ENCODE results near the gene PPP2R1B. TPM values are rescaled to one million over a fixed set of nuclear protein-coding genes. Genes with fewer than 3 reads are reported as not detected.
A peak's percentile ranks its signal among the peaks of the same experiment; 100 is the strongest.

Gene PPP2R1B
- total RNA-seq, 2 experiments from 2014 or later: 56.4 to 57.7 TPM

DNA sequence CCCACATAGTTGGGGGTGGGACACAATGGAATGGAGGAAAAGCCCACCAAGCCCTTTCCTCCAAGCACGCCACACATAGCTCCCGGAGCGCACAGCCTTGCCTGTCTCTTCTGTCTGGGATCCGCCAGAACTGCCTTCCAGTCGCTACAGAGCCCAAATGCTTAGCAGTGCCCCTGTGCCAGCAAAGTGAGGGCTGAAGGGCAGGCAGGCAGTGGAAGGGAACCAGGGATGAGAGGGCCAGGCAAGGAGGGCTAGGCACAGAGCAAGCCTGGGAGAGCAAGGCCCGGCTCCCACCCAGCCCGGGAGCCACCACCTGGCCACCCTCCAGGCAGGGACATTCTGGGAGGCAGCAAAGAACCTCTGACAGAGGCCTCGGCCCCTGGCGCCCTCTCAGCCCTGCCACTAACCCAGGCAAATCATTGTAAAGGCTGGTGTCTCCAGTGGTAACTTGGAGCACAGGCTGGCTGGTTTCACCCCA is 32.5 kb downstream of the PPP2R1B start:
- H3K27ac Mint-ChIP-seq: no peak overlapping the region
- no peaks in the 10 kb centered on the region for H3K27me3 Mint-ChIP-seq (ENCODE audit: low read depth)
- DNase-seq (no peak), ATAC-seq (no peak)
- POLR2A ChIA-PET: interaction anchor here (0.8 kb wide), 1 partner anchor 31 kb away, joined by 3 read pairs; no protein-coding TSS in a partner anchor
- CTCF ChIA-PET: interaction anchor here (1.0 to 1.8 kb wide), 4 partner anchors 10 to 108 kb away, joined by 3 to 4 read pairs (median 4); no protein-coding TSS in a partner anchor
- no peak overlapping the region for H3K4me3 Mint-ChIP-seq
- H3K36me3 Mint-ChIP-seq (ENCODE audit: low read depth): peaks cover 8% of the 10 kb centered on the region
- no peaks in the 10 kb centered on the region for H3K9me3 Mint-ChIP-seq (ENCODE audit: insufficient read depth)
- H3K4me1 Mint-ChIP-seq (ENCODE audit: low read depth): no peaks in the 10 kb centered on the region

DNA sequence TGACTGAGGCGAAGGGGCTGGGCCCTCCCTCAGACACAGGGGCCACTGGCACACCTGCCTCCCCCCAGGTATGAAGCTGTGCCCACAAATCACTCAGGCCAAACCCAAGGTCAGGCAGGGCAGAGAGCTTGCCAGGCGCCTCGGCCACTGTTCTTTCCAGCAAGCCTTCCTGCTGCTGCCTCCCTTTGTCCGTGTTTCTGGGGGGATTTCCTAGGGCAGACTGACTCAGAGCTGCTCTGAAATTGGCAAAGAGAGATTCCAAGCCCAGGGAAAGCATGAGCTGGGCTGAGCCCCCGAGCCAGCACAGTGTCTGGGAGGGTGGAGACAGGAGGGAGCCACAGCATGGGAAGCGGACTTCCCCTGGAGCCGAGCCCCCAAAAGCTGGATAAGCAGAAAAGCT is 33.2 kb downstream of the PPP2R1B start:
- peaks cover 7% of the 10 kb centered on the region for H3K36me3 Mint-ChIP-seq (ENCODE audit: low read depth)
- H3K4me1 Mint-ChIP-seq (ENCODE audit: low read depth): no peaks in the 10 kb centered on the region
- ATAC-seq: no peak
- ChIA-PET CTCF (interaction anchor here (1.0 to 1.8 kb wide), 3 partner anchors 9 to 109 kb away, joined by 3 to 4 read pairs (median 3); no protein-coding TSS in a partner anchor), POLR2A (interaction anchor here (0.8 kb wide), 1 partner anchor 32 kb away, joined by 3 read pairs; no protein-coding TSS in a partner anchor)
- H3K27me3 Mint-ChIP-seq (ENCODE audit: low read depth): no peaks in the 10 kb centered on the region
- no peaks in the 10 kb centered on the region for H3K9me3 Mint-ChIP-seq (ENCODE audit: insufficient read depth)
- no peak overlapping the region for H3K27ac Mint-ChIP-seq
- no peak overlapping the region for H3K4me3 Mint-ChIP-seq
- DNase-seq: no peak

DNA sequence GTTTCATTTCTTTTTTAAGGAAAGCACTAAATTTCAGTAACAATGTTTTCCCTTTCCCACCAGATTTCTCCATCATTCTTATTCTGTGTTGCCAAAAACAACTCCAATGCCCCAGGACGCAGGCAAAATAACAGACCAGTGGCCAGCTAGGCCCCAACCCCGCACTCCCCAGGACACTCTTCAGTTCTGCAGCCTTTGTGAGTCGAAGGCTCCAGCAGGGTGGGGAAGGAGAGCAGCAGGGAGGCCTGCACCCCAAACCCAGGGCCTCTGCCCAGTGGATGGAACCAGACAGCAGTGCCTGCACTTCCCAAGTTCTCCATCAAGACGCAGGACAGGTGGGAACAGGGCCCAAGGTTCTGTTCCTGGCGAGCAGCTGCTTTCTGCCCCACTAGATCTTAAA is 34.4 kb downstream of the PPP2R1B start:
- H3K27ac Mint-ChIP-seq: peak overlapping the region; percentile 27
- ChIA-PET CTCF (no interaction called here), POLR2A (no interaction called here)
- H3K27me3 Mint-ChIP-seq (ENCODE audit: low read depth): no peaks in the 10 kb centered on the region
- H3K4me3 Mint-ChIP-seq: no peak overlapping the region
- peaks cover 5% of the 10 kb centered on the region for H3K36me3 Mint-ChIP-seq (ENCODE audit: low read depth)
- H3K4me1 Mint-ChIP-seq (ENCODE audit: low read depth): no peaks in the 10 kb centered on the region
- ATAC-seq (no peak), DNase-seq (no peak)
- H3K9me3 Mint-ChIP-seq (ENCODE audit: insufficient read depth): no peaks in the 10 kb centered on the region

DNA sequence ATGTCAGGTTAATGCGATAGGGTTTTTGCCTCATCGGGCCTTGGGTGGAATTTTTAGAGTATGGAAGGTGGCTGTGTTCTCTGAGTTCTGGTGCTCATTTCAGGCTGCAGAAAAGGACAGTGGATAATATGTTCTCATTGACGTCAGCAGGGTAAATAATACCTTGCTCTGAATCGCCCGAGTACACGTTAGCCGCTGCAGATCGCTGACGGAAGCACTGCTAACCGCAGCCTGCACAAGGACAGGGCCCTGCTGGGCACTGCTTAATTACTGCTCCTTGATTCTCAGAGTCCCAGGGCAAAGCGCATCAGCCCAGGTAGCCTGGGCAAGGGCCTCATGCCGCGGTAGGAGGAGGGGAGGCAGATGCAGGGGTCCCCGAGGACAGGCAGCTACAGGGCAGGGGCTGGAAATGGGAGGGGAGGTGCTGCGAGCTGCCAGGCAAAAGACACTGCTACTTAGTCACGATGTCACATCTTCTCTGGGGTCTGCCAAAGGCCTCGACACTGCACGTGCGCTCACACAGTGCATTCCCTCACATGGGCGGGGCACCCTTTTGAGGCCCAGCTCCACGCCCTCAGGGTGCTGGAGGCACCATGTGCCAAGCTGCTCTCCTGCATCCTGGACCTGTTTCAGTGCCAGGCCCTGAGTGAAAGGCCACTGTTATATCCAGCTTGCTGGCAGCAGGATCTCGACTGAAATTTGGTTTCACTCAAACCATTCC is 35.2 kb downstream of the PPP2R1B start:
- Mint-ChIP-seq H3K27ac (no peak overlapping the region), H3K36me3 (ENCODE audit: low read depth) (peaks cover 10% of the 10 kb centered on the region), H3K9me3 (ENCODE audit: insufficient read depth) (no peaks in the 10 kb centered on the region), H3K4me3 (no peak overlapping the region), H3K4me1 (ENCODE audit: low read depth) (no peaks in the 10 kb centered on the region), H3K27me3 (ENCODE audit: low read depth) (no peaks in the 10 kb centered on the region)
- ChIA-PET POLR2A (no interaction called here), CTCF (no interaction called here)
- no peak for ATAC-seq
- DNase-seq: no peak

DNA sequence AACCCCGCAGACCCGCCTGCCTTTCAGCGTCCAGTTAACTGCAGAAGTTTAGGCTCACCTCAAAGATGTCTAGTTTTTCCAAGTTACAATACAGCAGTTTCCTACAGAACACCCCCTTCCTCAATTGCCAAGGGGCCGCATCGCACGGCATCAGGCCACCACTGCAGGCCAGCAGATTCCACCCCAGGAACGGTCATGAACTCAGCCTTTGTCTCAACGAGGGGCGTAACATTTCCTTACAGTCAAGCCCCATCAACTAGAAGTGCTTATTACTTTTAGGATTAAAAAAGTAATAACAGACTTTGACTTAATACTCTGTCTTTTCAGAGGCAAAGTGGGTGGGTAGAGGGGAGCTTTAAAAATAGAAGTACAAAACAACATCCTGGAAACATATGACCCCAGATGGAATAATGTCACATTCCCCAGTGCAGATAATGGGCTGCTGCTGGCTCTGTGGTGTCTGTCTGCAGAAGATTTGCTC is 36.3 kb downstream of the PPP2R1B start:
- Mint-ChIP-seq H3K27me3 (ENCODE audit: low read depth) (no peaks in the 10 kb centered on the region), H3K4me3 (no peak overlapping the region), H3K36me3 (ENCODE audit: low read depth) (peaks cover 12% of the 10 kb centered on the region), H3K4me1 (ENCODE audit: low read depth) (no peaks in the 10 kb centered on the region), H3K27ac (peak overlapping the region; percentile 39), H3K9me3 (ENCODE audit: insufficient read depth) (no peaks in the 10 kb centered on the region)
- DNase-seq: no peak
- ATAC-seq: no peak
- CTCF ChIA-PET: no interaction called here
- POLR2A ChIA-PET: no interaction called here

DNA sequence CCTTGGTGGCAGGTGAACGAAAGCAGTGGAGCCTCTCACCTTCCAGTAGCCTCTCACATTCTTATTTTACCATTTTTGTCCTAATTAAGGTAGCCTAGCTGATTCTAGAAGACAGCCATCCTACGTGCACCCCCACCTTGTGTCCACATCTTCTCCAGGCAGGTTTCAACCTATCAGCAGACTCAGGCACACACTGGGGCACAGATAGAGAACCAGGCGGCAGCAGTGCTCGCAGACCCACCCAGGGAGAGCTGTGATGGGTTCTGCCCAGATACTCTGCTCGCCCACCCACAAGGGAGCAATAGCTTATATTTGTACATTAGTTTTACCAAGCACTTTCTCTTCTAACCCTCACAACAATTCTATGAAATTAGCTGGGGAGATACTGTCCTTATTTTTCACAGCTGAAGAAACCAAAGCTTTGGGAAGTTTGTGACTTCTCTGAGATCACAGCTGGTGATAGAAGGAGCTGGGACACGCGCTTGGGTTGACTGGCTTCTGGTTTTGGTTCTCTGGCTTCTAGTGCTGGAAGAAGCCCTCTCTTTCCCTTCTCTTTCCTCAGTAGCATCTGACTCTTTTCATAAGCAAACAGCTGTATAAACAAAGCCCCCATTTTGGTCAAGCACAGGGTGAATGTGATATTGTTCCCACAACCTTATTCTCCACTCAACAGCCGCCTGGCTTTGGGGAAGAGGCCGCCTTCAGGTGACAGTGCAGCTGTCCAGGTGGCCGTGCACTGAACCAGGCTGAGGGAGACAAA is 36.9 kb downstream of the PPP2R1B start:
- DNase-seq (no peak), ATAC-seq (no peak)
- no peaks in the 10 kb centered on the region for H3K4me1 Mint-ChIP-seq (ENCODE audit: low read depth)
- H3K27me3 Mint-ChIP-seq (ENCODE audit: low read depth): no peaks in the 10 kb centered on the region
- peaks cover 15% of the 10 kb centered on the region for H3K36me3 Mint-ChIP-seq (ENCODE audit: low read depth)
- H3K4me3 Mint-ChIP-seq: no peak overlapping the region
- no peaks in the 10 kb centered on the region for H3K9me3 Mint-ChIP-seq (ENCODE audit: insufficient read depth)
- POLR2A ChIA-PET: interaction anchor here (0.9 kb wide), 1 partner anchor 11 kb away, joined by 3 read pairs; no protein-coding TSS in a partner anchor
- CTCF ChIA-PET: no interaction called here
- H3K27ac Mint-ChIP-seq: peak overlapping the region; percentile 39

DNA sequence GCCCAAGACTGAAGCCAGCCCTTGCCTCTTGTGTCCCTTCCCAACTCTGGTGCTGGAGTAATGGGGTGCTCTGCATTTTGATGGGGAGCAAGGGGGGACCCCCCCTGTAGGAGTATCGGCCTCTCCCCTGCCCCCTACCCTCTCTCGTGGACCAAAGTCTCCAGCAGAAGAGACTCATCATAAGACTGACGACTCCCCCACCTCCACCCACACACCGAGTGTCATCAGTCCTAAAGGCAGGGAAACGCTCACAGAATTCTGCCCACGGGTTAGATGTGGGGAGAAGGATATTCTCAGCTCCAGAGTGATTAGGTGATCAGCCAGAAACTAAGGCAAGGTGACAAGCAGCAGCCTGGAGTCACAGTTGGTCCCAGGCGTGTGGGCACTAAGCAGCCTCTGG is 38.8 kb downstream of the PPP2R1B start:
- Mint-ChIP-seq H3K27ac (no peak overlapping the region), H3K9me3 (ENCODE audit: insufficient read depth) (no peaks in the 10 kb centered on the region), H3K36me3 (ENCODE audit: low read depth) (peaks cover 28% of the 10 kb centered on the region)

DNA sequence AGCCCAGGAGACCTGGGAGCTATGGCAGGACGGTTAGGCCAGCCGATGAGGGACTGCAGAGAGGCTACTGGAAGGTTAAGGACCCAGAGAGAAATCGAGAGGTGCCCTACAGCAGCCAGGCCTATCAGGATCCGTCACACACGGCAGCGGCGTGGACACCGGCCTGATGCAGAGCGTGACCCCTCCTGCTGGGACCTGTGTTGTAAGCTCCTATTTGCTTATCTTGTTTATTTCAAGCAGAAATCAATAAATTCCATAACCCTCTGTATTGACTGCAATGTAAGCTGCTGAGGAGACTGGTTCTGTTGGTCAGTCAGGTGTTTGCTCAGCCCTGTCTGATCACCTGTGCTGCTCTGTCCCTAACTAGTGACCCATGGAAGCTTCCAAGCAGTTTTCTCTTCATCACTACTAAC is 39.9 kb downstream of the PPP2R1B start:
- Mint-ChIP-seq H3K4me1 (ENCODE audit: low read depth) (no peaks in the 10 kb centered on the region), H3K4me3 (no peak overlapping the region)

More for the DNA sequence above, 38.8 kb downstream of the PPP2R1B start:
- CTCF ChIA-PET: no interaction called here
- POLR2A ChIA-PET: interaction anchor here (1.0 kb wide), 2 partner anchors 10 to 143 kb away, joined by 3 read pairs; no protein-coding TSS in a partner anchor
- DNase-seq: no peak
- no peaks in the 10 kb centered on the region for H3K27me3 Mint-ChIP-seq (ENCODE audit: low read depth)
- H3K4me3 Mint-ChIP-seq: no peak overlapping the region
- no peak for ATAC-seq
- no peaks in the 10 kb centered on the region for H3K4me1 Mint-ChIP-seq (ENCODE audit: low read depth)

DNA sequence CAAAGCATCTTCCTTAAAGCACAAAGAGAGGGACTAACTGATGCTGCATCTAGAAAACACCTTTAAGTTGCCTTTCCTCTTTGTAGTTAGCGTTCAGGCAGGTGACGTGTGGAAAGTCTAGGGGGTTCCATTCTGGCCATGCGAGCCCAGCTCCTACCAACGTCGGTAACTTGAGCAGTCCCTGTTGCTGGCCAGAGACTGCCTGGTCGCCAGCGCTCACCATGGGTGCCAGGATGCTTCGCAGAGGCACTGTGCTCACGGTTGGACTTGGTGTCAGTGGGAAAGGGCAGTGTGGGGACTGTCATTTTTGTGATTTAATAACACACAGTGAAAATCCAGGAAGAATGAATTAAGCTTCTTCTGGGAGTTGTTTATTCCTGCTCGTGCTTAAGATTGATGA is 40.6 kb downstream of the PPP2R1B start:
- H3K4me1 Mint-ChIP-seq (ENCODE audit: low read depth): no peaks in the 10 kb centered on the region
- peaks cover 40% of the 10 kb centered on the region for H3K36me3 Mint-ChIP-seq (ENCODE audit: low read depth)
- ATAC-seq (no peak), DNase-seq (no peak)
- H3K27ac Mint-ChIP-seq: no peak overlapping the region
- no peaks in the 10 kb centered on the region for H3K9me3 Mint-ChIP-seq (ENCODE audit: insufficient read depth)
- CTCF ChIA-PET: interaction anchor here (1.0 kb wide), 1 partner anchor 121 kb away, joined by 4 read pairs; no protein-coding TSS in a partner anchor
- POLR2A ChIA-PET: no interaction called here
- no peaks in the 10 kb centered on the region for H3K27me3 Mint-ChIP-seq (ENCODE audit: low read depth)
- H3K4me3 Mint-ChIP-seq: no peak overlapping the region

More for the DNA sequence above, 39.9 kb downstream of the PPP2R1B start:
- Mint-ChIP-seq H3K27ac (no peak overlapping the region), H3K36me3 (ENCODE audit: low read depth) (peaks cover 34% of the 10 kb centered on the region), H3K27me3 (ENCODE audit: low read depth) (no peaks in the 10 kb centered on the region), H3K9me3 (ENCODE audit: insufficient read depth) (no peaks in the 10 kb centered on the region)
- DNase-seq (no peak), ATAC-seq (no peak)
- CTCF ChIA-PET: interaction anchor here (0.6 to 1.0 kb wide), 2 partner anchors 100 to 122 kb away, joined by 3 to 4 read pairs; no protein-coding TSS in a partner anchor
- POLR2A ChIA-PET: no interaction called here

DNA sequence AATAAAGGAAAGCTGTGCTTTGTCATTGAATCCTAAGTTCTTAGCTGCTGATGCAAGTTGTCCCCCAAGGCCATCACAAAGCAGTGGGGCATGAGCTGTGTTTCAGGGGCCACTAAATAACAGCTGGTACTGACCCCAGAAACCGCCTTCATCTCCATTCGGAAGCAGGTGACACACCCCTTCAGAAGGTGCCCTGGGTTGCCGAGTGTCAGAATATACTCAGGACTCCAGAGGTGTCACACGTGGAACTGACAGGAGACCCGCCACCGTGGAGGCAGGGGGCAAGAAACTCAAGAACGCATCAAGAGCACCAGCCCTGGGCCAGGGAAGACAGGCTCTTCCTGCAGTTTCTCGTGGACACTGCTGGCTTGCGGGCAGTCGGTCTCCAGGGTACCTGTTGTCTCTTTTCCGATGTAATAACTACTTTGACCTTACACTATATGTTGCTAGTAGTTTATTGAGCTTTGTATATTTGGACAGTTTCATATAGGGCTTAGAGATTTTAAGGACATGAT is 41.5 kb downstream of the PPP2R1B start:
- no peak for DNase-seq
- H3K9me3 Mint-ChIP-seq (ENCODE audit: insufficient read depth): no peaks in the 10 kb centered on the region
- H3K27ac Mint-ChIP-seq: no peak overlapping the region
- POLR2A ChIA-PET: no interaction called here
- CTCF ChIA-PET: interaction anchor here (1.2 to 1.5 kb wide), 2 partner anchors 9 to 45 kb away, joined by 3 to 4 read pairs; no protein-coding TSS in a partner anchor
- H3K36me3 Mint-ChIP-seq (ENCODE audit: low read depth): peaks cover 45% of the 10 kb centered on the region
- H3K4me3 Mint-ChIP-seq: no peak overlapping the region
- no peak for ATAC-seq
- no peaks in the 10 kb centered on the region for H3K4me1 Mint-ChIP-seq (ENCODE audit: low read depth)
- no peaks in the 10 kb centered on the region for H3K27me3 Mint-ChIP-seq (ENCODE audit: low read depth)

DNA sequence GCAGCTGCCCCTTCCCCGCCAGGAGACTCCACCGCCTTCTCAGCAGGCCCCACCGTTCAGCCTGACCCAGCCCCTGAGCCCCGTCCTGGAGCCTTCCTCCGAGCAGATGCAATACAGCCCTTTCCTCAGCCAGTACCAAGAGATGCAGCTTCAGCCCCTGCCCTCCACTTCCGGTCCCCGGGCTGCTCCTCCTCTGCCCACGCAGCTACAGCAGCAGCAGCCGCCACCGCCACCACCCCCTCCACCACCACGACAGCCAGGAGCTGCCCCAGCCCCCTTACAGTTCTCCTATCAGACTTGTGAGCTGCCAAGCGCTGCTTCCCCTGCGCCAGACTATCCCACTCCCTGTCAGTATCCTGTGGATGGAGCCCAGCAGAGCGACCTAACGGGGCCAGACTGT is 42.6 kb downstream of the PPP2R1B start:
- H3K9me3 Mint-ChIP-seq (ENCODE audit: insufficient read depth): no peaks in the 10 kb centered on the region
- no peak overlapping the region for H3K4me3 Mint-ChIP-seq
- no peaks in the 10 kb centered on the region for H3K27me3 Mint-ChIP-seq (ENCODE audit: low read depth)
- peaks cover 46% of the 10 kb centered on the region for H3K36me3 Mint-ChIP-seq (ENCODE audit: low read depth)
- ATAC-seq: no peak
- CTCF ChIA-PET: interaction anchor here (1.5 kb wide), 1 partner anchor 10 kb away, joined by 4 read pairs; no protein-coding TSS in a partner anchor
- no peak overlapping the region for H3K27ac Mint-ChIP-seq
- POLR2A ChIA-PET: no interaction called here
- no peaks in the 10 kb centered on the region for H3K4me1 Mint-ChIP-seq (ENCODE audit: low read depth)
- no peak for DNase-seq

Data from activated CD8-positive, alpha-beta T cell treated with anti-CD3 and anti-CD28 coated beads, Interleukin-2, amount 10 ng/mL, durations not matched to agents 7 days and 5 days (primary cell).